Measurements from ENCODE around the gene GDPD5.

The GDPD5 gene

DNA sequence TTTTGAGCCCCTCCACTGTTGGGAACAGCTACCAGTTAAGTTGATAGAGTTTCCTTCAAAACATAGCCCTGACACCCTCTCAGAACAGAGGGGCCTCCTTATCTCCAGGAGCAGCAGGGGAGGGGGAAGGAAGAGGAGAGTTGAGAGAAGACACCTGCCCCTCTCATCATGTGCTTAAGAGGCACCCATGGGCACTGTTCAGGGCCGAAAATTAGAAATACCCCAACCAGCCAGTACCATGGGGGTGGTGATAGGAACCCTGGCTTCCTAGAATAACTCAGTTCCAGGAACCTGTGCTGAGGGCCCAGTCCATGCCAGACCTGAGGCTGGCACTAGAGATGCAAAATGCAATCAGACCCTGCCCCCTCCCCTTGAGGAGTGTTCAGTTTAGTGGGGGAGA is 9.3 kb upstream of the GDPD5 start:
- FAIRE-seq, result no peak

DNA sequence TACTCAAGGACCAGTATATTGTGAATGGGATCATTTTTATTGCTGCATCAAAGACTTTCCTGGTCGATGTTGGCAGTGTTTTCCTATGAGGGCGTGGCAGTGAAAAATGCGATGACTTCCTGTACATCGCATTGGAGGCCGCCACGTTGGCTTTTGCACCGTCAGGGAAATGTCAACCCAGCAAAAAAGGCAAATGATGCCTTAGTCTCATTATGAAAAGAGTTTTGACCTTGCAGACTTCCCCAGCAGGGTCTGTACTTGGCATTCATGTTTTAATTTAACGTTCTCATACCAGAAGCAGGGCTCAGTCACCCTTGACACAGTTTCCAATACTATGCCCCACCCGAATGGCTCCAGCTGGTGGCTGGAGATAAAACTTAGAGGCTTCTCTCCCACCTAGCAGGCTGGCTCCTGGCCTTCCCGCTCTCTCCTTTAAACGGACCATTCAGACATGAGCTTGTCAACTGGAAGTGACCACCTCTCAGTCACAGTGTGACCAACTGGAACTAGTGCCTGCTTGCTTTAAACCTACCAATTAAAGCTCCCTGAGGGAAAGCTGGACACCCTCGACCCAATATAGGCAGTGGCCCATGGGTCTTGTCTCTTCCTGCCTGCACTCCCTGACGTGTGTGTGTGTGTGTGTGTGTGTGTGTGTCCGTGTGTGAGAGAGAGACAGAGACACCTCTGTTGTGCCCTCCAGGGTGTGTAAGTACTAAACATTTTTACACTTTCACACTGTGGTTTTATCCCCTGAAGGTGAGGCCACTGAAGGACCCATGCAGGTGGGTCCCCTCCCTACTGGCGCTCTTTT is 8.7 kb upstream of the GDPD5 start:
- no peak for FAIRE-seq

- no peak for FAIRE-seq
Observed at GRCh38 chr11:75533896-75534258, 8.1 kb upstream of the GDPD5 start.

DNA sequence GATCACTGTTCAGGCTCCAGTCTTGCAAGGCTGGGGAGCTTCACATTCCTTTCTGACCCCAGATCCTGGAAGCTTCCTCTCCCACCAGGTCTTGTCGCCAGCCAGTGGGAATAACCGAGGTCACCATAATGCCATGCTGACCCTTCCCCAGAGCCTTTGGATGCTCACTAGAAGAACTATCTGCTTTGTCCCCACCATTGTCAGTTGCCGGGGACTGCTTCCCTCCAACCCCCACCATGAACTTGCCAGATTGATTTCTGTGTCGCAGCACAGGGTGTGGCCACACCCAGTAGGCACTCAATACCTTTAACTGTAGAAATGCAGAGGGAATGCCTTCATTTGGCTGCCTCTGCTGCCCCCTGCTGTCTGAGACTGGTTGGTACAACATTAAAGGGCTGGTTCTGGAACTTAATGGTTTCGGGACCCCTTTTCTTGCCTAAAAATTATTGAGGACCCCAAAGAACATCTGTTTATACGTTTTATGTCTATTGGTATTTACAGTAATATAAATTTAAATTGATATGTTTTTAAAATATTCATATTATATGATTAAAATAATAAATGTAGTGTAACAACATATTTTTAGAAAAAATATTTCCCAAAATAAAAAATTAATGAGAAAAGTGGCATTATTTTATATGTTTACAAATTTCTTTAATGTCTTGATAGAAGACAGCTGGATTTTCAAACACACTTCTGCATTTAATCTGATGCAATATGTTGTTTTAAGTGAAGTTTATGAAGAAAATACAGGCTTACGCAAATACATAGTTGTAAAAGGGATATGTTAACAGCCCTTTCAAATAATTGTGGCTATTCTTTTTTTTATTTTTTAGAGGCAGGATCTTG is 6.7 kb upstream of the GDPD5 start:
- FAIRE-seq, result no peak

DNA sequence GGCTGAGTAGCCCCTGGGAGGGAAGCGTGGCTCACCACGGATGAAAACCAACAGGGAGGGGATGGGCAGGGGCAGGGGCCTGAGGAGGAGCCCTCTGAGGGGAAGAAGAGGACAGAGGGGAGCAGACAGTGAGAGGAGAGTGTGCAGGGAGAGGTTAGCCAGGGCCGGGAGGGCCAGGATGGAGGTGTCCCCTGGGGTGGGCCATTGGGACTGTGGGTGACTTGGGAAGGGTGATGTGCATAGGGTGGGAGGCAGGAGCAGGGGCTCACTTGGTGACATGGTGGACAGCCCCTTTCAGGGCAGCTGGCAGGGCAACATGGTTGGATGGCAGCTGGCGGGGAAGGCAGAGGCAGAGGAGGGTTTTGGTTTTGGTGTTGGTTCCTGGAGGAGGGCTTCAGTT is 5.6 kb upstream of the GDPD5 start:
- FAIRE-seq, result no peak

GRCh38 chr11:75530577-75530976 is 4.8 kb upstream of the GDPD5 start:
- FAIRE-seq, result no peak

GRCh38 chr11:75527938-75528735 is 2.4 kb upstream of the GDPD5 start:
- FAIRE-seq, result no peak

- no peak for FAIRE-seq
Observed at GRCh38 chr11:75527130-75527529, 1.4 kb upstream of the GDPD5 start.

DNA sequence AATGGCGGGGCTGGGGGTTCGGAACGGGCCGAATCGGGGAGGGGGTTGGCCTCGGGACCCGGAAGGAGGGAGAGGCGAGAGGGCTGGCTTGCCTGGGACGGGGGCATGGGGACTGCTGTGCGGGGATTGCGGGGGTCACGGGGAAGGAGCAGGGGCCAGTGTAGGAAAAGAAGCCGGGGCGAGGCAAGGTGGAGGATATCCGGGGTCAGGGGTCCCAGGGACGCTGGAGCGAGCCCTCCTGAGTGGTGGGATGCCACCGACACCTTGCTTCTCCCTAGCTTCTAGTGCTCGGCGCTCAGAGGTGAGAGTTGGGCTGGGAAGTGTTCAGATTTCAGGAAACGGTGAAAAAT is 426 bp upstream of the GDPD5 start:
- FAIRE-seq, result no peak

- FAIRE-seq, result no peak
Observed at GRCh38 chr11:75524665-75525432, 892 bp downstream of the GDPD5 start.

DNA sequence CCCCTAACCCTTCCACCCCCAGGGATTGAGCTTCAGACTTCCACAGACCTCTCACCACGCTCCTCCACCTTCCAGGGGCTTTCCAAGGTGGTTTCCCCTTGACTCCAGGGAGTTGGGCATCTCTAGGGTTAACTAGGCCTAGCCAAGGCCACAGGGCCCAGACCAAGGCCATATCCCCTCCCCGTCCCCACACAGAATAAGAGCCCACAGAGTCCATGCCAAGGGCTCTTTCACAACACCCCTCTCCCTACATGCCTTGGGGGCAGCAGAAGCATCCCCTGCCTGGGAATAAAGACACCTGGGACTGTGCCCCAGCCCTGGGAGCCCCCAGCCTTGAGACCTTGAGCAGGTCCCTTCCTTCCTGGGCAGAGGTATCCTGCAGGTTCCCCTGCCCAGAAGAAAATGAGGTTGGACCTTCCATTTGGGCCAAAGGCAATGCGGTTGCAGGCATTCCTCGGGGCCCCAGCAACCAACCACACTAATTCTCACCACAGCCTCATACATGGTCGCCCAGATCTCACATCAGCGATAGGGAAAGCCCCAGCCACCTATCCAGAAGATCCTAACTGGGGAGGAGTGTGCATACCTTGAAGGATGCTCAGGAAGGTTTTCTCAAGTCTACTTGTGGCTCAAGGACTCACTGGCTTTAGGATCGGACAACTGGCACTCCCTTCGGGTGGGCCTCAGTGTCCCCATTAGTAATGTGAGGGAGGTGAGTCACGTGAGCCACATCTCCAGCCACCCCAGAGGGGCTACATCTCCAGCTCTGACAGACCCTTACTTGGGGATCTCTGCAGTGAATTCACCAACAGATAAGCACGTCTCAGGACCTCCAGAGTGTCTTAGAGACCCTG is 1.7 kb downstream of the GDPD5 start:
- no peak for FAIRE-seq

- no peak for FAIRE-seq
Observed at GRCh38 chr11:75523189-75523588, 2.6 kb downstream of the GDPD5 start.

DNA sequence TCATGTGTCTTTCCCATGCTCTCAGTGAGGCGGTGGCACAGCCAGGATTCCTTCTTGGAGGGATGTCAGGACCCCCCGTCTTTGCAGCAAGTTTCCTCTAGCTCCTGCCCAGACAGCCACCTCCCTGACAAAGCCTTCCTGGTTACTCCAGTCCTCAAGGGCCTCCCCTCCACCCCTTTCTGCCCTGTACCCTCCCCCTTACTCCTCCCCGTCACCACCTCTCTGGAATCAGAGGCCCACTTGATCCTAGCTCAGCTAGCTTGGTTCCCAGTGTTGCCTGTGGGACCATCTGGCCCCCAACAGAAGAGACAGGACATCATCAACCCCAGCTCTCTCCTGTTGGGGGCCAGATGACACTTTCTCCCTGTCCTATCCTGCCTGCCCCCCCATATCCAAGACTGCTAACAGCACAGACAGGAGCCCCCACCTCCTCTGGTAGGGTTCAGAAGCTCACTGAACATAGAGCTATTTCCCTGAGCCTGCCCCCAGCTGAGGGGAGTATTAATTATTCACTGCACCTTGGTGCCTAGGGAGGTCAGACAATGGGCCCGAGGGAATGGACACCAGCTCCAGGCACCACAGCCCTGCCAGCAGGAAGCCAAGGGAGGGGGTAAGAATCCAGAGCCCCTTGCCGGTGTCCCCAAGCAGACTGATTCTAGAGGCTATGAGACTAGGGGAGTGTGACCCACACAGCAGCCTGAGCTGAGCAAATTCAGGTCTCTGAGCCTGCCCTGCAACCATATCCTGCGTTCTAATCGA is 3.3 kb downstream of the GDPD5 start:
- no peak for FAIRE-seq

DNA sequence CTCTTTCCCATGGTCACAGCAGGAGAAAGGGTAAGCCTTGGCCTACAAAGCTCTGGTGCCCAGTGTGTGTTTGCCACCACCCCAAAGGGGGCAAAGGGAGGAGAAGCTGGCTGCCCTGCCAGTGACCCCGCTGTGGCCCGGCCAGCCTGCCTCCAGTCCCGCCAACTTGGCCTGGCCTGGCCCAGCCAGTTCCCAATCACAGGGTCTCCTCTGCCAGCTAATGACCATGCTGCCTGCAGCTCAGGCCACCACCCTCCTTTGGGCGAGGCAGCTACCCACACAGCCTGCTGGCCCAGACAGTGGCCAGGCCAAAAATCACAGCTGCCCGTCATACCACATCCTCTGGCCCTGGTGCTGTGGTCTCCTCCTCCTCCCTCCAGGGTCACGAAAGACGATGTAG is 5.1 kb downstream of the GDPD5 start:
- no peak for FAIRE-seq

GRCh38 chr11:75518771-75519653 is 6.7 kb downstream of the GDPD5 start:
- FAIRE-seq, result no peak

- no peak for FAIRE-seq
Observed at GRCh38 chr11:75518204-75518549, 7.6 kb downstream of the GDPD5 start.

- no peak for FAIRE-seq
Observed at GRCh38 chr11:75516886-75517285, 8.9 kb downstream of the GDPD5 start.

- no peak for FAIRE-seq
Observed at GRCh38 chr11:75516140-75516539, 9.6 kb downstream of the GDPD5 start.

- FAIRE-seq, result no peak
Observed at GRCh38 chr11:75514596-75514995, 11.1 kb downstream of the GDPD5 start.

GRCh38 chr11:75513250-75513649 is 12.5 kb downstream of the GDPD5 start:
- no peak for FAIRE-seq

All from colon (tissue), 2 donors.